A673 (cell line): ENCODE data around the gene SPINK2.

Experiments used
- EZH2 ChIP-seq: fragments of 200-600 bp; sonication (generic); IDR thresholded peaks from 2 replicates; pipeline ENCODE4 v1.6.1; 2017; ENCODE audit warnings: borderline replicate concordance, low read depth, mild to moderate bottlenecking, mixed read lengths, antibody characterized with exemption, low read length; ENCODE audit not compliant: poor library complexity, severe bottlenecking
- TF ChIP-seq, protein P1 (sequence below): fragments of 300-800, 200-600 bp; sonication (generic); conservative IDR thresholded peaks from 2 replicates; pipeline ENCODE4 v1.5.1; 2017; ENCODE audit warnings: low read depth, mild to moderate bottlenecking, antibody characterized with exemption, low read length, moderate library complexity, mixed read lengths

DNA sequence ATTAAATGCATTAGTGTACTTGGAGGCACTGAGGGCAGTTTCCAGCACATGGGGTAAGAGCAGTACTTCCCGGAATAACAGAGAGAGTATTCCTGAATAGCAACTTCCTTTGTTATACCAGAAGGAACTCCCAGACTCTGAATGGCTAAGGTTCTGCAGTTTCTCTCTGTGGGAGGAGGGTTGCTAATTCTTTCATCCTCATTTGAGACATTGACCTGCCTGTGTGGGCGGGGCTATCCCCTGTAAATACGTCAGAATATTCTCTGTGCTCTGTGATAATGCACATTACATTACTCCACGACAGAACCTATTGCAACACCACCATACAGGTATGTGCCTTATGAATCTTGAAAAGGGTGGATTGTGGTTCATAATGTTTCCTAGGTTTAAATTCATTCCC lies 52.7 kb downstream of the SPINK2 start:
- TF ChIP-seq, protein P1, sequence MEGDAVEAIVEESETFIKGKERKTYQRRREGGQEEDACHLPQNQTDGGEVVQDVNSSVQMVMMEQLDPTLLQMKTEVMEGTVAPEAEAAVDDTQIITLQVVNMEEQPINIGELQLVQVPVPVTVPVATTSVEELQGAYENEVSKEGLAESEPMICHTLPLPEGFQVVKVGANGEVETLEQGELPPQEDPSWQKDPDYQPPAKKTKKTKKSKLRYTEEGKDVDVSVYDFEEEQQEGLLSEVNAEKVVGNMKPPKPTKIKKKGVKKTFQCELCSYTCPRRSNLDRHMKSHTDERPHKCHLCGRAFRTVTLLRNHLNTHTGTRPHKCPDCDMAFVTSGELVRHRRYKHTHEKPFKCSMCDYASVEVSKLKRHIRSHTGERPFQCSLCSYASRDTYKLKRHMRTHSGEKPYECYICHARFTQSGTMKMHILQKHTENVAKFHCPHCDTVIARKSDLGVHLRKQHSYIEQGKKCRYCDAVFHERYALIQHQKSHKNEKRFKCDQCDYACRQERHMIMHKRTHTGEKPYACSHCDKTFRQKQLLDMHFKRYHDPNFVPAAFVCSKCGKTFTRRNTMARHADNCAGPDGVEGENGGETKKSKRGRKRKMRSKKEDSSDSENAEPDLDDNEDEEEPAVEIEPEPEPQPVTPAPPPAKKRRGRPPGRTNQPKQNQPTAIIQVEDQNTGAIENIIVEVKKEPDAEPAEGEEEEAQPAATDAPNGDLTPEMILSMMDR = no peak
- no peak for TF ChIP-seq EZH2
